GM19025 (cell line): ENCODE measurements around the gene NDEL1.
"Not testable (repeated sequence)": the region's sequence is repeated elsewhere in the genome, so short reads cannot be mapped to it uniquely, and the experiment has no call there.

Experiments
- ATAC-seq: cut with Tn5 transposase; IDR thresholded peaks from one replicate; pipeline ENCODE4 v1.9.1; 2021; ENCODE audit warnings: mild to moderate bottlenecking, low read depth, moderate library complexity; ENCODE audit not compliant: unreplicated experiment

NDEL1 gene

GRCh38 chr17:8435245-8436168 is at the start of gene NDEL1:
Gene NDEL1, plus strand, starts transcription at chr17:8435884. Its CDS starts 8,388 bp downstream, at chr17:8444272.
- peak; percentile 94 for ATAC-seq

DNA sequence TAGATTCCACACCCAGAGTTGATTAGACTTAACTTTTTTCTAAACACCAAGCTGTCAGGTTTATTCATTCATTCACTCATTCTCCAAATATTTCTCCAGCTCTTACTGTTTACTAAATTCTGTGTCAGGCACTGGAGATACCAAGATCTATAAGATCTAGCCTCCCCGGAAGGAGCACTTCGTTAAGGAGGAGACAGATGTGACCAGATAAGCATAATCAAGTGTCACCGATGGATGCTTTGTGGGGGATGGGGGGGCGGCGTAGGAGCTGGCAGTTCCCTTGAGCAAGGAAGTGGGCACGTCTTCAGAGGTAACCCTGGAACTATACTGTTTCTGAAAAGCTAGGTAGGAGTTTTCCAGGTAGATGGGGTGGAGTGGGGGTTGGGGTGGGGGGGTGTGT is 48.8 kb upstream of the NDEL1 start:
- ATAC-seq: no peak

DNA sequence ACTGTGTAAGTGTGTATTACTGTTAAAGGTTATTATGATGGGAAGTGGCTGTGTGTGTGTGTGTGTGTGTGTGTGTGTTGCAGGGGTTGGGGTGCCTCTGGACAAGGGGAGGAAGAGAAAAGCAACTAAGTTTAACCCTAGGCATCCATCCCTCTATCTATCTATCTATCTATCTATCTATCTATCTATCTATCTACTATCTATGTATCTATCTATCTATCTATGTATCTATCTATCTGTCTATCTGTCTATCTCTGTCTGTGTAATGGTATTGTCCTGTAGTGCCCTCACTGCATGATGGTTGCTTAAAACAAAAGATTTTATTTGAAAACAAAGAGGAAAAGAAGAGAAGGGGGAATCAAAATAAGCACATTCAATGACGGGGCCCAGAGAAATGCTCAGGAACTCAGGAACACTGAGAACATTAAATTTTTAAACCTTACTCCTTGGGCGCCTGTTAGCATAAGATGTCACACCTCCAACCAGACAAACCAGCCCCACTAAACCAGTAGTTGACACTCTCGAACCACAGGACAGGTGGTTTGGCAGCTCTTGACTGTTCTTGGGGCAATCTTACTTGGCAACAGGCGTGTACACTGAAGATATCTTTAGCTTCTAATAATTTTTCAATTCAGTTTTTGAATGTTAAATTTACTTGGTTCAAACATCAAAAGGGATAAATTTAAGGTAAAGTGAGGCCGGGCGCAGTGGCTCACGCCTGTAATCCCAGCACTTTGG is 47.6 kb upstream of the NDEL1 start:
- ATAC-seq: no peak

- no peak for ATAC-seq
Measured at GRCh38 chr17:8391711-8392110, 44.0 kb upstream of the NDEL1 start.

DNA sequence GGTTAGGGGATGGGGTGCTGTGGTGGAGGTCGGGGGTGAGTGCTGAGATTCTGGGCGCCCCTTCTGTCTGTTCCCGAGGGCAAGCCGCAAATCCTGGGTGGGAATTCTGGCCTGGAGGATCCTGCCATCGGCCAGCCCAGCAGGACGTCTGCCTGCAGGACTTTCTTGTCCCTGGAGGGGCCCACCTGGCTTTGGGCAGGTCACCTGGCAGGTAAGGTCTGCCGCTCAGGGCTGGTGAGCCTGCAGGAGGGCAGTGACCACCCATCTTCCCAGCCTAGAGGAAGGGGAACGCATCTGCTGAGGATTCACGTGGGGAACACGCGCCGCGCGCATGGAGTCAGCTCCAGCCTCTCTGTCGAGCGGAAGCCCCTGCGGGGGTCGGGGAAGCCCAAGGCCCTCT is 43.4 kb upstream of the NDEL1 start:
- no peak for ATAC-seq

DNA sequence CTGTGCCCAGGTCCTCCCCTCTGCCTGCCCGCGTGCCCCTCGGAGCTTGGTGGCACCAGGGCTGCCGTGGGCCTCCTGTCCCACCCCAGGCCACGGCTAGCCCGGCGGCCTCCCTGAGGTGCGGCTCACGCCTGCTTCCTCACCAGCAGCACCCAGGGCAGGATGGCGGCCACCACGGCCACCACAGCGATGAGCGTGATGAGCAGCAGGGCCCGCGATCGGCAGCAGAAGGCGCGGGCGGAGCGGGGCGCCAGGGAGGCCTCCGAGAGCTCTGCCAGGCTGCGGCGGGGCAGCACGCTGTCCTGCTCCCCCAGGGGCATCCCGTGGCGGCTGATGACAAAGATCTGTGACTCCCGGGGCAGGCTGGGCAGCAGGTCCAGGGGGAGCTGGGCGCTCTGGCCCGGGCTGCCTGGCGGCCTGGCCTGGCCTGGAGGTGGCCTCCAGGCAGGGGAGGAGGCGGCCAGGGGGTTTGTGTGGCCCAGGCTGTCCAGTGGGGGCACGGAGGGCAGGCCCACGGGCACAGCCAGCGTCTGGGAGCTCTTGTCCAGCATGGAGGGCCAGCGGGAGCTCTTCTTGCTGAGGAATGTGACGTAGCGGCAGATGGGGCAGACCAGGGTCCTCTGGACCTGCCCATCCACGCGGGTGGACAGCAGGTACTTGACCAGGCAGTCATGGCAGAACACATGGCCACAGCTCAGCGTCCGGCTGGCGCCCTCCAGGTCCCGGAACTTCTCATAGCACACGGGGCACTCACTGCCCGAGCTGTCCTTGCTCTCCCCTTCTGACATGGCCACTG is 42.8 kb upstream of the NDEL1 start:
- ATAC-seq: no peak

DNA sequence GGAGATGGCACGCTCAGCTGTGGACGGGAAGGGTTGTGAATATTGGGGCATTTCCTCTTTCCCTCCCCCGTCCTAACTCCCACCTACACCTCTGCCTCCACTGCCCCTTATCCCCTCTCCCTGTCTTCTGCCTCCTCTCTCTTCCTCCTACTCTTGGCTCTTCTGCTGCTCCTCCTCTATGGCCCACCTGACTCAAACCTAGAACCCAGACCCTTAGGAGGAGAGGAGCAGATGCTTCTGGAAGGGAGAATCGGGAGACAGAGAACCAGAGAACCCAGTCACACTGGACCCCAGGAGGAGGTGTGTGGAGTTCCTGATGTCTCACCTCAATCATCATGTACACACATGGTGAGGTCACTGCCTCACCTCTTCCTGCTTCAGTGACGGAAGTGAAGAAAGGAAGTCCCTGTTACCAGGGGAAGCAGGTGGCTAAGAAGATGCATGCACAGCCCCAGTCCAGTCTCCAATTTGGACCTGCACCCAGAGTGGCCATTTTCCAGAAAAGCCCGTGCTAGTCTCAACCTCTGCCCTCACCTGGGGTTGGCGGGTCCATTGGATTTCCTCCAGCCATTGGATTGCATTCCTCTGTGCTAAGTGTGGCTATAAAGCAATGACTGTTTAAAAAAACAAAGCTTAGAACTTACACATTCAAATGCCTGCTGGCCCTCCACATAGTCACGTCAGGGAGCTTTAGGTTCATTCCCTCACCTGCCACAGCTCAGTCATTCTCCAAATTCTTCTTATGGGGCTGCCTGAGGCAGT is 42.0 kb upstream of the NDEL1 start:
- ATAC-seq: no peak

GRCh38 chr17:8394497-8394896 is 41.2 kb upstream of the NDEL1 start:
- ATAC-seq: not testable (repeated sequence)

GRCh38 chr17:8397636-8398035 is 38.0 kb upstream of the NDEL1 start, which contains the start of gene RNF222:
Gene RNF222, minus strand, starts transcription at chr17:8397827. Its CDS starts 4,366 bp downstream, at chr17:8393461.
- no peak for ATAC-seq

DNA sequence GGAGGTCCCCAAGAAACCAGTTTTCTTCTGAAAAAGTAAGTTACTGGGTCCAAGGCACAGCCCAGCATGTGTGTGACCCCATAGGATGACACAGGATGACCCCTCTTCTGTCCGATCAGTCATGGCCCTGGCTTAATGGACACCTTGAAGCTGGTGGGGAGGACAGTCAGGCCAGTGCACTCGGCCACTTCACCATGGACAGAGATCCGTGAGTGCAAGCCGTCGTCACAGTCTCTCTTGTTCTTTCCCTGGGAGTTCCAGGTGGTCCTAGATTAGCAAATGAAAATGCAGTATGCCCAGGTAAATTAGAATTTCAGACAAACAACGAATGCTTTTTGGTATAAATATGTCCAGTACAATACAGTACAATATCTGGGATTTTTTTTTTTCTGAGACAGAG is 36.7 kb upstream of the NDEL1 start:
- no peak for ATAC-seq

GRCh38 chr17:8401107-8401506 is 34.6 kb upstream of the NDEL1 start:
- no peak for ATAC-seq

- ATAC-seq: no peak
Measured at GRCh38 chr17:8402921-8403536, 32.7 kb upstream of the NDEL1 start.

DNA sequence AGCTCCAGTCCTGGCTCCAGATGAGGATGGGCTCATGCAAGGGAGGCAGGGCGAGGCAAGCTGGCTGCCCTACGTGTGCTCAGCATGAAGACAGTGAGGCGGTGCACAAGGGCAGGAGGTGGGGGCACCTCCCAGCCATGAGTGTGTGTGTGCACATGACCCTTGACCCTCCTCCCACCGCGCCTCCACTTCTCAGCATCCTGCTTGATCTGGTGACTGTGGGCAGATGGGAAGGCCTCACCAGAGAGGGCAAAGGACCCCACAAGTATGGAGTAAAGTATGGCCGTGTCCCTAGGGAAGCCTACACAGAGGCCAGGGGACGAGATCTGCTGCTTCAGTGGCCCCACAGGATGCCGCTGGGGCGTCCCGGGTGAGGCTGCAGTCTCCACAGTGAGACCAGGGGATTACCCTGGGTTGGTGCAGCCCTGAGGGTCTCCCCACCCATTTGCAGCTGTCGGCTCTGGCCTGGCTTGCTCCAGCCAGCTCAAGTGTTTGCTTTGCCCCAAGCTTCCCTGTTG is 30.1 kb upstream of the NDEL1 start:
- no peak for ATAC-seq

DNA sequence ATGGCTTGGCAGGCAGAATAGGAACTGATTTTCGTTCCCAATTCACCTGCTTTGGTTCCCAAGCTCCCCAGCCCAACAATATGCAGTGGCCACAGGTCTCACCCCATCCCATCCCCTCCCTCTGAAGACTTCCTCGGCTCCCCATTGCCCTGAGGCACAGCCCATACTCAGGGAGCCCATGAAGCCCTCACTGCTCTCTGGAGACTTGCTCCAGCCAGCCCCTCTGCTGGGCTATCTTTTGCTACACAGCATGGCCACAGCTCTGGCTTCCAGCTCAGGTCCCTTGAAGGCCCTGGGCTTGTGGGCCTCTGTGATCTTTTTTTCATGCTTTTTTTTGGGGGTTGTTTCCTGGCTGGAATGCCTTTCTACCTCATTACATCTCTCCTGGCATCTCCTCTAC is 29.5 kb upstream of the NDEL1 start:
- ATAC-seq: no peak

DNA sequence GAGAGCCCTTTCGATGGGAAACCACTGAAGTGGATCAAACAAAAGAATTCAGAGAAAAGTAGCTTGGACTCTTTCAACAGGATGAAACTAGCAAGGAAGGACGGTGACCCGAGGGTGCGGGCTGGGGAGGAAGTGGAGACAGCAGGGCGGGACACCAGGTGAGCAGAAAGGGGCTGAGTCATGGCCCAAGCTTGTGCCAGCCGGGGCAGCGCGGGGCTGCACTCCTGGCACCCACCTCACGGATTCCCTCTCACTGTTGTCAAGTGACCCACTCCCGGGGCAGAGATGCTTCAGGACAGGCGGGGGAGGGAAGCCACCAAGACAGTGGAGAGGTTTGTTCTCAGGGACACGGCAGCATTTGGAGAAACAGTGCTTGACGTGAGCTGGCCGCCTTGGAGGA is 27.3 kb upstream of the NDEL1 start:
- no peak for ATAC-seq

GRCh38 chr17:8409966-8410882 is 25.5 kb upstream of the NDEL1 start:
- ATAC-seq: no peak

GRCh38 chr17:8410883-8411238 is 24.8 kb upstream of the NDEL1 start:
- no peak for ATAC-seq

GRCh38 chr17:8412089-8412488 is 23.6 kb upstream of the NDEL1 start:
- ATAC-seq: no peak
